ENCODE results near the gene FAM228A.

Gene FAM228A

DNA sequence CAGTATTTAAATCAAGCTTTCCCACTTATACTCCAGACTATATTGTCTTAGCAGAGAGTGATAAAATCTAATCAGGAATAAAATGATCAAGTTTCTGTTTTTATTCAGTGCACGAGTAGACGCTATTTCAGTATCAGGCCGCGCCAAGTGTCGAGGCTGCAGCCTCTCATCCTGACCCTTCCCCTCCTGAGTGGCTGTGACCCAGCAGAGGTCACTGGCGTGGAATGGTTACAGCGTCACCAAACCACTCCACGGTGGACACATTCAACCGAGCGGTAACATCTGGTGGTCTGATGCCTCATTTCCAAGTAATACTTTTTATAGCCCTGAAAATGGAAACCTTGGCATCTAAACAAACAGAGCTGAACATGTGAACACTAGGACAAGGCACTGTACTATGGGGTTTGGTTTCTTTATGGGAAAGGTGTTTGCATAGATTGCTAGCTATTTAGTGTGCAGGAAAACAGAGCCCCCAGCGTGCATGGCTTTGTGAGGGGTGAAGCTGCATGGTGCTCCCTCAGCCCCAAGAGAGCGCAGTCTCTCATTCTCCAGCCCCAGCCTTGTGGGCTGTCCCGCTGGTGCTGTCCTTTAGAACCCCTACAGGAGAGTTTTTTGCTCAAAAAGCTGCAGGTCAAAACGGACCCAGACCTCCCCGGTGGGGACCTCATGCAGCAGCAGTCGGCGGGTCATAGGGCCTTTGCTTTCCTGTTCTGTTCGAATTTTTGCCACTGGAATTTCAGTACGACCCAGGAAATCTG lies 28.4 kb downstream of the FAM228A start:
- H3K36me3 ChIP-seq (ENCODE audit: control insufficient read depth in 1 of 2, insufficient read depth in 2 of 2, low read depth in 1 of 2, low read length in 2 of 2) = peaks cover 45% of the 10 kb centered on the region in 2 experiments
- H3K9ac ChIP-seq (ENCODE audit: low read length) = no peak overlapping the region
- H3K27ac ChIP-seq (ENCODE audit: low read length, poor library complexity, severe bottlenecking) = no peak overlapping the region
- H3K4me2 ChIP-seq (ENCODE audit: low read length, poor library complexity, severe bottlenecking) = no peak overlapping the region
- H3K9me3 ChIP-seq (ENCODE audit: control insufficient read depth, low read length) = no peaks in the 10 kb centered on the region
- no peak overlapping the region for H4K8ac ChIP-seq (ENCODE audit: low read length)
- WGBS = 85% methylated on average over 19 of the region's 19 CpGs
- H2AFZ ChIP-seq (ENCODE audit: low read depth, low read length) = no peak overlapping the region
- no peak overlapping the region for H2BK120ac ChIP-seq (ENCODE audit: low read depth, low read length)
- no peak for DNase-seq
- no peak overlapping the region for H4K91ac ChIP-seq (ENCODE audit: low read length)
- H3K18ac ChIP-seq (ENCODE audit: low read depth in 1 of 2, low read length in 2 of 2) = no peak overlapping the region
- no peak overlapping the region for H2AK5ac ChIP-seq (ENCODE audit: low read length, severe bottlenecking)
- H2BK15ac ChIP-seq (ENCODE audit: low read depth, poor library complexity, severe bottlenecking) = no peak overlapping the region
- H2BK5ac ChIP-seq (ENCODE audit: low read depth, low read length, poor library complexity, severe bottlenecking) = no peak overlapping the region
- H2BK12ac ChIP-seq (ENCODE audit: low read length in 2 of 2) = no peak overlapping the region
- no peak overlapping the region for H3K23ac ChIP-seq (ENCODE audit: low read length in 2 of 2)
- H3K4me1 ChIP-seq (ENCODE audit: control insufficient read depth, insufficient read depth, low read depth, low read length) = peaks cover 27% of the 10 kb centered on the region
- no peak overlapping the region for H3K4ac ChIP-seq (ENCODE audit: low read depth in 1 of 2, low read length in 2 of 2)
- no peak overlapping the region for H3K4me3 ChIP-seq (ENCODE audit: insufficient read depth in 1 of 2, low read depth in 1 of 2, low read length in 2 of 2)
- H3K27me3 ChIP-seq (ENCODE audit: control insufficient read depth in 1 of 2, insufficient read depth in 1 of 2, low read length in 2 of 2) = no peaks in the 10 kb centered on the region
- no peaks in the 10 kb centered on the region for H3K79me1 ChIP-seq (replicated peaks; ENCODE audit: low read length, poor library complexity, severe bottlenecking)
- no peak overlapping the region for H3K14ac ChIP-seq (ENCODE audit: low read length in 2 of 2)

DNA sequence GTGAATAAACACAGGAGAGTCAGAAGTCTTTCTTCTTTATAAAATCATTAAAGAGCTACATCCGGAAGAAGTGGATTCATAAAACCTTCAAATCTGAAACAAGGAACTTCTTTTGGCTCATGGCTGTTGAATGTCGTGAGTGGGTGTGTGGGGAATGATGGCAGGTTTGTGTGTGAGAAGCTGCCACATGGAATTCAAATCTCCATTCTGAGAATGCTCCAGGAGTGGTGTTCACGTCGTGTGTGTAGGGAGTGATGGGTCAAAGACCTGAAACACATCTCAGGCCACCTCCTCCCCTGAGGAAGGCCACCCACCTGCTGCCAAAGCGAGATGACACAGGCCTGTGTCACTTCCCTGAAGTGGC lies 28.9 kb downstream of the FAM228A start:
- WGBS = 93% methylated on average over 5 of the region's 5 CpGs
- H3K27ac ChIP-seq (ENCODE audit: low read length, poor library complexity, severe bottlenecking) = no peak overlapping the region

DNA sequence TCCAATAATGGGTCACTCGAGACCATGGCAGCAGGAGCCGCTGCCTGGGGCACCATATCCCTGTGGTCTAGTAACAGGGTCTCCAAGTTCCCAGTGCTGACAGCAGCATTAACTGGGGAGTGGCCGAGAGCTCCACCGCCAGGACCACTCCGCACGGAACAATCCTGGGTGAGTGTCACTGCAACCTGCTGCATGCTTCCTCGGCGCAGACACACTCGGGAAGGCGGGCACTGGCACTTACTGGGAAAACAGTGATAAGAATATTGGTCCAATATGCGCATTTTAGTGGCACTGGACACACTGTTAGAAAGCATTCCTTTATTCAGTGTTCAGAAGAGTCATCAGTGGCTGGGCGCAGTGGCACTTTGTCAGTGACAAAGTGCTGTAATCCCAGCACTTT lies 29.7 kb downstream of the FAM228A start:
- H3K79me1 ChIP-seq (replicated peaks; ENCODE audit: low read length, poor library complexity, severe bottlenecking) = no peaks in the 10 kb centered on the region
- H2BK15ac ChIP-seq (ENCODE audit: low read depth, poor library complexity, severe bottlenecking) = no peak overlapping the region
- no peak overlapping the region for H2AK5ac ChIP-seq (ENCODE audit: low read length, severe bottlenecking)
- H4K8ac ChIP-seq (ENCODE audit: low read length) = no peak overlapping the region
- peaks cover 58% of the 10 kb centered on the region in 2 experiments for H3K36me3 ChIP-seq (ENCODE audit: control insufficient read depth in 1 of 2, insufficient read depth in 2 of 2, low read depth in 1 of 2, low read length in 2 of 2)
- no peak overlapping the region for H2BK12ac ChIP-seq (ENCODE audit: low read length in 2 of 2)
- H3K18ac ChIP-seq (ENCODE audit: low read depth in 1 of 2, low read length in 2 of 2) = no peak overlapping the region
- no peak overlapping the region for H3K4ac ChIP-seq (ENCODE audit: low read depth in 1 of 2, low read length in 2 of 2)
- no peak overlapping the region for H2BK120ac ChIP-seq (ENCODE audit: low read depth, low read length)
- no peaks in the 10 kb centered on the region for H3K27me3 ChIP-seq (ENCODE audit: control insufficient read depth in 1 of 2, insufficient read depth in 1 of 2, low read length in 2 of 2)
- no peak overlapping the region for H3K14ac ChIP-seq (ENCODE audit: low read length in 2 of 2)
- H2BK5ac ChIP-seq (ENCODE audit: low read depth, low read length, poor library complexity, severe bottlenecking) = no peak overlapping the region
- H3K4me3 ChIP-seq (ENCODE audit: insufficient read depth in 1 of 2, low read depth in 1 of 2, low read length in 2 of 2) = no peak overlapping the region
- no peak overlapping the region for H3K23ac ChIP-seq (ENCODE audit: low read length in 2 of 2)
- no peak for DNase-seq
- WGBS = 95% methylated on average over 12 of the region's 12 CpGs
- H3K9ac ChIP-seq (ENCODE audit: low read length) = no peak overlapping the region
- H2AFZ ChIP-seq (ENCODE audit: low read depth, low read length) = no peak overlapping the region
- H3K4me2 ChIP-seq (ENCODE audit: low read length, poor library complexity, severe bottlenecking) = no peak overlapping the region
- H3K4me1 ChIP-seq (ENCODE audit: control insufficient read depth, insufficient read depth, low read depth, low read length) = peaks cover 30% of the 10 kb centered on the region
- H3K27ac ChIP-seq (ENCODE audit: low read length, poor library complexity, severe bottlenecking) = no peak overlapping the region
- H3K9me3 ChIP-seq (ENCODE audit: control insufficient read depth, low read length) = no peaks in the 10 kb centered on the region
- H4K91ac ChIP-seq (ENCODE audit: low read length) = no peak overlapping the region

More for the DNA sequence above, 28.9 kb downstream of the FAM228A start:
- Histone ChIP-seq H2BK120ac (ENCODE audit: low read depth, low read length) (no peak overlapping the region), H4K91ac (ENCODE audit: low read length) (no peak overlapping the region), H3K27me3 (ENCODE audit: control insufficient read depth in 1 of 2, insufficient read depth in 1 of 2, low read length in 2 of 2) (no peaks in the 10 kb centered on the region), H2AFZ (ENCODE audit: low read depth, low read length) (no peak overlapping the region), H3K4me3 (ENCODE audit: insufficient read depth in 1 of 2, low read depth in 1 of 2, low read length in 2 of 2) (no peak overlapping the region), H3K23ac (ENCODE audit: low read length in 2 of 2) (no peak overlapping the region), H3K36me3 (ENCODE audit: control insufficient read depth in 1 of 2, insufficient read depth in 2 of 2, low read depth in 1 of 2, low read length in 2 of 2) (peaks cover 50 to 51% of the 10 kb centered on the region in 2 experiments), H2BK15ac (ENCODE audit: low read depth, poor library complexity, severe bottlenecking) (no peak overlapping the region), H3K4me1 (ENCODE audit: control insufficient read depth, insufficient read depth, low read depth, low read length) (peaks cover 27% of the 10 kb centered on the region), H3K9ac (ENCODE audit: low read length) (no peak overlapping the region), H2BK5ac (ENCODE audit: low read depth, low read length, poor library complexity, severe bottlenecking) (no peak overlapping the region), H3K79me1 (replicated peaks; ENCODE audit: low read length, poor library complexity, severe bottlenecking) (no peaks in the 10 kb centered on the region), H3K9me3 (ENCODE audit: control insufficient read depth, low read length) (no peaks in the 10 kb centered on the region), H4K8ac (ENCODE audit: low read length) (no peak overlapping the region), H3K14ac (ENCODE audit: low read length in 2 of 2) (no peak overlapping the region), H3K4me2 (ENCODE audit: low read length, poor library complexity, severe bottlenecking) (no peak overlapping the region), H2BK12ac (ENCODE audit: low read length in 2 of 2) (no peak overlapping the region), H2AK5ac (ENCODE audit: low read length, severe bottlenecking) (no peak overlapping the region), H3K18ac (ENCODE audit: low read depth in 1 of 2, low read length in 2 of 2) (no peak overlapping the region), H3K4ac (ENCODE audit: low read depth in 1 of 2, low read length in 2 of 2) (no peak overlapping the region)
- no peak for DNase-seq

DNA sequence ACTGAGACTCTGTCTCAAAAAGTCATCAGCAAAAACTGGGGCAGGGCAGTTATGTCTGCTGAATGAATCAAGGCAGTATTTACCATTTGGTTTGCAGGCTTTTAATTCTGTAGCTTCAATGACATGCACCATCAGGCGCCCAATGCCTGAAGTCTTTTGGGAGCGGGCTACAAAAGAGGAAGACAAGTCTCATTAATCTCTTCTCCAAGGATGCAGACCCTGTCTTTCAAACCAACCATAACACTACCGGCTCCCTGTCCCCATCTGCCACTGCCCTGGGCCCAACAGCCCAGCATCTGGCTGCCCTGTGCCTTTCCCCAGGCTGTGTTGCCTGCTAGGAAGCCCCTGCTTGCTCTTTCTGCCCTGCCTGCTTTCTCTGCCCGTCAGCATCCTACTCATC lies 30.3 kb downstream of the FAM228A start:
- Histone ChIP-seq H3K4me1 (ENCODE audit: control insufficient read depth, insufficient read depth, low read depth, low read length) (peaks cover 31% of the 10 kb centered on the region), H4K8ac (ENCODE audit: low read length) (no peak overlapping the region), H2AK5ac (ENCODE audit: low read length, severe bottlenecking) (no peak overlapping the region), H3K36me3 (ENCODE audit: control insufficient read depth in 1 of 2, insufficient read depth in 2 of 2, low read depth in 1 of 2, low read length in 2 of 2) (peaks cover 56 to 64% of the 10 kb centered on the region in 2 experiments), H3K9ac (ENCODE audit: low read length) (no peak overlapping the region), H3K4me3 (ENCODE audit: insufficient read depth in 1 of 2, low read depth in 1 of 2, low read length in 2 of 2) (no peak overlapping the region), H2BK120ac (ENCODE audit: low read depth, low read length) (no peak overlapping the region), H2BK12ac (ENCODE audit: low read length in 2 of 2) (no peak overlapping the region), H4K91ac (ENCODE audit: low read length) (no peak overlapping the region), H3K4ac (ENCODE audit: low read depth in 1 of 2, low read length in 2 of 2) (no peak overlapping the region), H3K23ac (ENCODE audit: low read length in 2 of 2) (no peak overlapping the region), H2BK15ac (ENCODE audit: low read depth, poor library complexity, severe bottlenecking) (no peak overlapping the region), H3K27me3 (ENCODE audit: control insufficient read depth in 1 of 2, insufficient read depth in 1 of 2, low read length in 2 of 2) (no peaks in the 10 kb centered on the region), H3K9me3 (ENCODE audit: control insufficient read depth, low read length) (no peaks in the 10 kb centered on the region), H3K4me2 (ENCODE audit: low read length, poor library complexity, severe bottlenecking) (no peak overlapping the region), H3K18ac (ENCODE audit: low read depth in 1 of 2, low read length in 2 of 2) (no peak overlapping the region), H3K79me1 (replicated peaks; ENCODE audit: low read length, poor library complexity, severe bottlenecking) (no peaks in the 10 kb centered on the region), H3K14ac (ENCODE audit: low read length in 2 of 2) (no peak overlapping the region), H2AFZ (ENCODE audit: low read depth, low read length) (no peak overlapping the region), H3K27ac (ENCODE audit: low read length, poor library complexity, severe bottlenecking) (no peak overlapping the region), H2BK5ac (ENCODE audit: low read depth, low read length, poor library complexity, severe bottlenecking) (no peak overlapping the region)
- WGBS = 95% methylated on average over 4 of the region's 4 CpGs
- no peak for DNase-seq

All from mesenchymal stem cell (in vitro differentiated cells and primary cell).